Measurements from ENCODE around the gene ERC1. TPM values are rescaled to one million over a fixed set of nuclear protein-coding genes. Genes with fewer than 3 reads are reported as not detected.

The ERC1 gene
- total and polyA plus RNA-seq, 9 of the 15 experiments (the other 6 are each of a cell fraction or from before 2014, with no cell fraction given) = 0.74 to 11.8 (median 4.8) TPM

DNA sequence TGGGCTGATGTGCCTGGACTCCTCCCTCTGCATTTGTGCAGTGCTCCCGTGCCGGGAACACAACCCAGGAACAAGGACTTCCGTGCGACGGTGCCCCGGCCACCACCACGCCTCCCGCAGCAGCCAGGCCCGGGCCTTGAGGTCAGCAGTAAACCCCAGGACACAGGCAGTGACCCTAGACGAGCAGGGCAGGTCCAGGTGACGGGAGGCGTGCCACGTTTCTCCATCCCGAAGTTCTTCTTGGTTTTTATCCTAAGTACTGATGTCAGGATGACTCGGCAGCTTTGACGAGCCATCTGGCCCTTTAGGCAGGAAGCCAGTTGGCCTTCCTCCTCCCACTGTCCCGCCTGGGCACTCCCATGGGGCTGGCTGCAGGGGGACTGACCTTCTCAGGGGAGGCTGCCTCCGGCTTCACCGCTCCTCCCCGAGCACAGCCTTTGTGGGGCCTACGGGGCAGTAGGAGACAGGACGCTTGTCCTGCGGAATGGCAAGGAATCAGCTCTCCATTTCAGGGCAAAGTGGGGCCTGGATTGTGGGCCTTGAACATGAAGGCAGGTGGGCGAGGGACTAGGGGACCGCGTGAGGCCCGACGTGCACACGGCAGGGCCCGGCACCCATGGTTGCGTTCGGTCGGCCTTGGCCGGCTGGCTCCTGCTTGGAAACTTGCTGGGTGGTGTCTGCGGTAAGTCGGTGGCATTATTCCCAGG, 509.2 kb downstream of the ERC1 start (continued):
- TF ChIP-seq, protein P1, sequence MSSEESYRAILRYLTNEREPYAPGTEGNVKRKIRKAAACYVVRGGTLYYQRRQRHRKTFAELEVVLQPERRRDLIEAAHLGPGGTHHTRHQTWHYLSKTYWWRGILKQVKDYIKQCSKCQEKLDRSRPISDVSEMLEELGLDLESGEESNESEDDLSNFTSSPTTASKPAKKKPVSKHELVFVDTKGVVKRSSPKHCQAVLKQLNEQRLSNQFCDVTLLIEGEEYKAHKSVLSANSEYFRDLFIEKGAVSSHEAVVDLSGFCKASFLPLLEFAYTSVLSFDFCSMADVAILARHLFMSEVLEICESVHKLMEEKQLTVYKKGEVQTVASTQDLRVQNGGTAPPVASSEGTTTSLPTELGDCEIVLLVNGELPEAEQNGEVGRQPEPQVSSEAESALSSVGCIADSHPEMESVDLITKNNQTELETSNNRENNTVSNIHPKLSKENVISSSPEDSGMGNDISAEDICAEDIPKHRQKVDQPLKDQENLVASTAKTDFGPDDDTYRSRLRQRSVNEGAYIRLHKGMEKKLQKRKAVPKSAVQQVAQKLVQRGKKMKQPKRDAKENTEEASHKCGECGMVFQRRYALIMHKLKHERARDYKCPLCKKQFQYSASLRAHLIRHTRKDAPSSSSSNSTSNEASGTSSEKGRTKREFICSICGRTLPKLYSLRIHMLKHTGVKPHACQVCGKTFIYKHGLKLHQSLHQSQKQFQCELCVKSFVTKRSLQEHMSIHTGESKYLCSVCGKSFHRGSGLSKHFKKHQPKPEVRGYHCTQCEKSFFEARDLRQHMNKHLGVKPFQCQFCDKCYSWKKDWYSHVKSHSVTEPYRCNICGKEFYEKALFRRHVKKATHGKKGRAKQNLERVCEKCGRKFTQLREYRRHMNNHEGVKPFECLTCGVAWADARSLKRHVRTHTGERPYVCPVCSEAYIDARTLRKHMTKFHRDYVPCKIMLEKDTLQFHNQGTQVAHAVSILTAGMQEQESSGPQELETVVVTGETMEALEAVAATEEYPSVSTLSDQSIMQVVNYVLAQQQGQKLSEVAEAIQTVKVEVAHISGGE (CRISPR knock-in tag; IDR thresholded peaks at IDR 0.05) = peak in 1 of 3 experiments; percentile 35; a peak in 1 of 6 replicates
- TF ChIP-seq ZEB2 (IDR thresholded peaks at IDR 0.05) (peak; percentile 84), JUND (IDR thresholded peaks at IDR 0.05; ENCODE audit: borderline replicate concordance, low read depth, low read length) (peak; percentile 50; the same call in 1 of the 2 replicates), JUND (tag; IDR thresholded peaks at IDR 0.05; ENCODE audit: borderline replicate concordance, low read depth, low read length) (peak; percentile 63; the same call in 1 of the 3 replicates), MAFK (IDR thresholded peaks at IDR 0.05; ENCODE audit: low read length) (peak; percentile 91), KDM5B (IDR thresholded peaks at IDR 0.05; ENCODE audit: insufficient replicate concordance, low read depth, low read length) (peak; percentile 38), MEF2D (tag; conservative IDR thresholded peaks at IDR 0.05; ENCODE audit: low read depth) (0 out of 2 replicates have a peak, but pooled peaks have one; percentile 10), C11orf30 (IDR thresholded peaks at IDR 0.05; ENCODE audit: low read depth) (peak; percentile 96), HDAC1 (IDR thresholded peaks at IDR 0.05) (peak in 1 of 2 experiments; percentile 47; a peak in 1 of 4 replicates), ATF1 (CRISPR knock-in tag; IDR thresholded peaks at IDR 0.05) (no peak), ATF1 (tag; IDR thresholded peaks at IDR 0.05) (peak; percentile 78), NFE2 (IDR thresholded peaks at IDR 0.05; ENCODE audit: low read depth) (peak; percentile 99), SMAD2 (IDR thresholded peaks at IDR 0.05; ENCODE audit: low read depth, low read length) (no peak), RFX5 (IDR thresholded peaks at IDR 0.05; ENCODE audit: low read depth, low read length) (no peak), TRIM24 (IDR thresholded peaks at IDR 0.05) (peak; percentile 17 to 83; a peak in 2 of 4 replicates), CCNT2 (IDR thresholded peaks at IDR 0.05; ENCODE audit: borderline replicate concordance, extremely low read depth, insufficient read length, low read depth, low read length) (peak; percentile 33), EP400 (IDR thresholded peaks at IDR 0.05) (peak; percentile 79), SMAD4 (CRISPR knock-in tag; conservative IDR thresholded peaks at IDR 0.05) (peak; percentile 83), NR2C1 (IDR thresholded peaks at IDR 0.05) (peak; percentile 15; the same call in 1 of the 2 replicates), NR2C1 (tag; IDR thresholded peaks at IDR 0.05) (no peak), ATF7 (IDR thresholded peaks at IDR 0.05) (peak; percentile 79), ZBTB8A (IDR thresholded peaks at IDR 0.05; ENCODE audit: partially characterized antibody) (no peak)
- TF ChIP-seq, protein P2, sequence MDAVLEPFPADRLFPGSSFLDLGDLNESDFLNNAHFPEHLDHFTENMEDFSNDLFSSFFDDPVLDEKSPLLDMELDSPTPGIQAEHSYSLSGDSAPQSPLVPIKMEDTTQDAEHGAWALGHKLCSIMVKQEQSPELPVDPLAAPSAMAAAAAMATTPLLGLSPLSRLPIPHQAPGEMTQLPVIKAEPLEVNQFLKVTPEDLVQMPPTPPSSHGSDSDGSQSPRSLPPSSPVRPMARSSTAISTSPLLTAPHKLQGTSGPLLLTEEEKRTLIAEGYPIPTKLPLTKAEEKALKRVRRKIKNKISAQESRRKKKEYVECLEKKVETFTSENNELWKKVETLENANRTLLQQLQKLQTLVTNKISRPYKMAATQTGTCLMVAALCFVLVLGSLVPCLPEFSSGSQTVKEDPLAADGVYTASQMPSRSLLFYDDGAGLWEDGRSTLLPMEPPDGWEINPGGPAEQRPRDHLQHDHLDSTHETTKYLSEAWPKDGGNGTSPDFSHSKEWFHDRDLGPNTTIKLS (IDR thresholded peaks at IDR 0.05; ENCODE audit: borderline replicate concordance, low read depth) = peak; percentile 91
- TF ChIP-seq, protein P3, sequence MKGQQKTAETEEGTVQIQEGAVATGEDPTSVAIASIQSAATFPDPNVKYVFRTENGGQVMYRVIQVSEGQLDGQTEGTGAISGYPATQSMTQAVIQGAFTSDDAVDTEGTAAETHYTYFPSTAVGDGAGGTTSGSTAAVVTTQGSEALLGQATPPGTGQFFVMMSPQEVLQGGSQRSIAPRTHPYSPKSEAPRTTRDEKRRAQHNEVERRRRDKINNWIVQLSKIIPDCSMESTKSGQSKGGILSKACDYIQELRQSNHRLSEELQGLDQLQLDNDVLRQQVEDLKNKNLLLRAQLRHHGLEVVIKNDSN (CRISPR knock-in tag; IDR thresholded peaks at IDR 0.05) = peak; percentile 4; the same call in 1 of the 2 replicates

Data from K562 (cell line).